ENCODE data around the gene BEST1.

The BEST1 gene

DNA sequence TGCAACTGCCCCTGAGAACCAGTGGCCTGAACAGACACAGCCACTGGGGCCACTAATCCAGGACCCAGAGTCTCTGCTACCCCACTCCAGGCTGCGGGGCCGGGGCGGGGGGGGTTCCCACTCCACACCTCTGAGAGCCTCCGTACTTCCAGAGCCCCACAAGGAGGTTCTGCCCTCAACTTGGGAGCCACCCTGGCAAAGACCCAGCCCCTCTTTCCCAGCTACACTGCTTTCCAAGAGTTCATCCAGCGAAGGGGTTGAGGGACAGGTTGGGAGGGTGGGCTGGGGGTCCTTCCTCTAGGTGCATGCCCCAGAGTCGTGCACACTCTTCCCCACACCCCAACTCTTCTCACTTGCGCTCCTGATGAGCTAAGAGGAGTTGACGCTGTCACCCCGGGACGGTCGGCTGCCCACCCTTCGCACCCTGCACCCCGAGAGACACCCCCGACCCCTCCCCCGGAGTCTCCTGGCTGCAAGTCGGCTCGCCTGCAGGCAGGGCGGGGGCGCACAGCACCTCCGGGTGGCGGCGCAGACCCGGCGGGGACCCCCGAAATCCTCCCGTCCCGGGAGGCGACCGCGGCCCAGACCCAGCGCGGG, 33.3 kb upstream of the BEST1 start:
- no peak for DNase-seq

DNA sequence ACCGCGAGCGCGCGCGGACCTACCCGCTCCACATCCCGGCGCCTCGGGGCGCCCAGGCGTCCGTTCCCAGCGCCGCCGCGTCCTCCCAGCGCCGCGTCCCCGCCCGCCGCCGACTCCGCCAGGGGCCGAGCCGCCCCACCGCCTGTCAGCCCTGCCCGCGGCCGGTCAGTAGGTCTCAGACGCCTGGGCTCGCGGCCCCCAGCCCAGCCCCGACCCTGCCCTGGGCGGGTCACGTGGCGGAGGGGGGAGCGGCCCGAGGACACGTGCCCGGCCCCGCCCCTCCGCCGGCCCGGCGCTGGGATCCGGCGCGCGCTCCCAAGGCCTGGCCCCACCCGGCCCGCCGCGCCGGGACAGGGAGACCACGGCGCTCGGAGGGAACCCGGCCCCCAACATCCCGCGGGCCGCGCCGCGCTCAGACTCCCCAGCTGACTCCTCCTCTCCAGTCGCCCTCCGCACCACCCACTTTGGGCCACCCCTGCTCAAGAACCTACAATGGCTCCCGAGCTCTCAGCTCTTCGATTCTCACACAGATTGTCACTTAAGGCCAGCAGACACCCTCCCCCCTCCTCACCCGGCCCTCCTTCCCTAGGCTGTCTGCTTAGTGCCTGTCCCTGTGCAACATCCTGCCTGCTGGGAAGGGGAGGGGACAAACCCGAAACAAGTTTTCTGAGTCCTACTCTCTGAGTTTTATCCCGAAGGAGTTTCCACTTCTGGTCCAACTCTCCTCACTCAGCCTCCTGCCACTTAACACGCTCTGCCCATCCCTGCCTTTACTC, 32.6 kb upstream of the BEST1 start, which contains the start of gene RAB3IL1:
Gene RAB3IL1, minus strand, starts transcription at position 233 of the 776 bp plus-strand sequence. Its CDS starts 199 bp downstream, at position 34.
- no peak for DNase-seq

- DNase-seq: no peak
Measured at GRCh38 chr11:61918251-61918937, 31.8 kb upstream of the BEST1 start.

DNA sequence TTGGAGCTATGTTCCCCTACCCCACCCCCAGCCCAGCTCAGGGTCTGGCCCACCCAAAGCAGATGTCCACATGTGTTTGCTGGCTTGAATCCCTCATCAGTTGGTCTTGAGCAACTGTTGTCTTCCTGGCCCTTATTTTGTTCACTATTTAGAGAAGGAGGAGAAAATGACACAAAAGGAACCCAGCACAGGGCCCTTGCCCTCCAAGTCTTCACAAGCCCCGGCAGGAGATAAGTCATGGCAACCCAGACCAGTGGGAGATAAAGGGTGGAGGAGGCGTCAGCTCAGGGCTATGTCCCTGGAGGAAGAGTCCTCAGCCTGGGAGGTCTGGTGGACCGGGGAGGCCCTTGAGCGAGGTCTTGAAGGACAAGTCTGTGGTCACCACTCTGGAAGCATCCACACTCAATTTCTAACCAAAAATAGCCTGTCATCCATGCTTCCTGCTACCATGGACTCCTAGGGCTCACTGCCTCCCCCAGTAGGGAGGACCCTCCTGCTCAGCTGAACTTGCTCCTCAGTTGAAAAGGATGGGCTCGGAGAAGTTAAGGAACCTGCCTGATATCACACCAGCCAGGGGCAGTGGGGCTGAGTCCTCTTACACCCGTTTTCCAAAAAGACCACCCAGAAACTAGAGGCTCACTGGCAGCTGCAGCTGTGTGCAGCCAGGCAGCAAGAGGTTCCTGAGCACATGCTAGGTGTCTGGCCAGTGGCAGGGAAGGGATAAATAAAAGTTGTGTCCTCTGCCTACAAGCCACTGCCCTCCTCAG, 31.0 kb upstream of the BEST1 start:
- DNase-seq: no peak

GRCh38 chr11:61919705-61920631, 30.2 kb upstream of the BEST1 start:
- no peak for DNase-seq

DNA sequence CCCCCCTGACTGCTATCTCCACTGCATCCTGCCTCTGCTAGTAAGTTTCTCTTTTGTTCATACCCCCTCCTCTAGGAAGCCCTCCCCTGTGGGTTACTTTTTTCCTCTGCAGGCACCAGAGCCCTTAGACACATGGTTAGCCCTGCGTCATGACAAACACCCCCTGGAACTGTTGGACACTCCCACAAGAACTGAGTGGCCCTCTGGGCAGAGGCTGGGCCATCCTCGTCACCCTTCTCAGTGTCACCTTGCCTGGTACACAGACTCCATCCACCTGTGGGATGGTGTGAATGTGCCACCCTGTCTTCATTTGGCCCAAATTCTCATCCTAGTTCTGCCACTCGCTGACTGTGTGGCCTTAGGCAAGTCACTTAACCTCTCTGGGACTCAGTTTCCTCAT, 28.7 kb upstream of the BEST1 start:
- no peak for DNase-seq

DNA sequence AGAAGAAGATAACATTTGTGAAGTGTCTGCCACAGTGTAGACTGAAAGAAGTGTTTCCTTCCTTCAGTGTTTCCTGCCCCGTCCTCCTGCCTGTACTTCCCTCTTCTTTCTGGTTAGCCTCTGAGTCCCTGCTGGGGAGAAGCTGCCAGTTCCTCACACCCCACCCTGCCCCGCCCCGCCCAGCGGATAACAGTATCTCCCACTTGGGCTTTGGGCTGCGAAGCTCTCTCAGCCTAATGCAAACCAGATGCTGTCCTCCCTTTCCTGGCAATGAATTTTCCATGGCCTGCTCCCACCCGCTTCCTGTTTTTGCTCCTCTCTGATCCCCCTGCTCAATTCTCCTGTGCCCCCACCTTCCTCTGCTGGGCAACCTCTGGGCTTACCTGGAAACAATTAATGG, 27.6 kb upstream of the BEST1 start:
- no peak for DNase-seq

DNA sequence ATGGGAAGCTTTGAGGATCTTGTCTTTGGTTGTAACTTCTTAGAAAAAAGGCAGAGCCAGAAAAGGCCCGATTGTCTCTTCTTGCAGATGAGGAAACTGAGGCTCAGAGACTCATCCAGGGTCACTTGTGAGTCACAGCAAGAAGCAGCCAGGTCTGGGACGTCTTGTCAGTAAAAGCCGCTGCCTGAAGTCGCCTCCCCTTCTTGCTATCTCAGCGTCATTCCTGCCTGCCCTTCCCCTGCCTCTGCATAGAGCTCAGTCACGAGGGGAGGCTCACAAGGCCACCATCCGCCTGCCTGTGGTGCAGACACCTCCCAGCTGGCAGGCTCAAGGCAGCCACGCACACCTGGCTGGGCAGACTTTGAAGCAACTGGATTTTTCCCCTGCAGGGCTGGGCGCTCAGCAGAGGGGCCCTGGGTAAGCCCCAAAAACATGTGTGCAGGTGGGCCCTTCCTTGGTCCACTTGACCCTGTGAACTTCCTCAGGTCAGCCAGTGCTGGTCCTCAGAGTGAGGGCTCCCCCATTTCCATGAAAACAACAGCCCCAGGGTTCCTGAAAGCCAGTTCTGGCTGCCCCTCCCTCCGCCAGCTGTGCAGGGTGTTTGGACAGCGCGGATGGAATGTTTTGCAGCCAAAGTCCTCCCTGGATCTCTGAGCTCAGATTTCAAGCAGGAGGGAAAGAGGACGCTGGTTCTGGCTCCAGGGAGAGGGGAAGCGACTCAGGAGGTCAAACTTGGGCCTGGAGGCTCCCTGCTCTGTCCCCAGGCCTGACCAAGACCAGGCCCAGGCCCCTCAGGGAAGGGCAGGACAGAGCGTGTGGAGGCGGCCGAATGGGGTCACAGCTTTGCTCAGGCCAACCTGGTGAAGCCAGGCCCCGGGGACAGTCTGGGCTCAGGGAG, 26.7 kb upstream of the BEST1 start:
- DNase-seq: no peak

GRCh38 chr11:61924064-61924455, 26.1 kb upstream of the BEST1 start:
- no peak for DNase-seq

- no peak for DNase-seq
Measured at GRCh38 chr11:61925736-61926135, 24.4 kb upstream of the BEST1 start.

- DNase-seq: no peak
Measured at GRCh38 chr11:61926235-61926634, 23.9 kb upstream of the BEST1 start.

DNA sequence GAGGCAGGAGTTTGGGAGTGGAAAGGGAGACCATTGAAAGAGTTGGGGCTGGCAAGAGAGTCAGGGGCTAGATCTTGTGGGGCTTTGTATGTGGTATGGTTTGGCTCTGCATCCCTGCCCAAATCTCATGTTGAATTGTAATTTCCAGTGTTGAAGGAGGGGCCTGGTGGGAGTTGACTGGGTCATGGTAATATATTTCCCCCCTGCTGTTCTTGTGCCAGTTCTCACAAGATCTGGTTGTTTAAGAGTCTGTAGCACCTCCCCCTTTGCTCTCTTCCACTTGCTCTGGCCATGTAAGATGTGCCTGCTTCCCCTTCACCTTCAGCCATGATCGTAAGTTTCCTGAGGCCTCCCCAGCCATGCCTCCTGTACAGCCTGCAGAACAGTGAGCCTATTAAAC, 22.6 kb upstream of the BEST1 start:
- DNase-seq: no peak

DNA sequence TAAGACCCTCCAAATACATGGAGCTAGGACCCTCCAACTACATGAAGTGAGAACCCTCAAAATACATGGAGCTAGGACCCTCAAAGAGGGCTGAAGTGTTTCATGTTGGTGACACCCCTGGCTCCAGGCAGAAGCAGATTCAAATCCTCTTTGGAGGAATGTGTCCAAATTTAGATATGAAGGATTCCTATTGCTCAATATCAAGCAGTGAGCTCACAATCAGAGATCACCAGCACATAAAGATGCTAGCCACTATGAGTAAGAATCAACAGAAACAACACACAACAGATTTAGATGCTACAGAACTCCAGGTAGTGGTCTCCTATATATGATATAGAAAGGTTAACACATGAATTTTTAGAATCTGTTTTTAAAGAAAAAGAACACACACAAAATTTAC, 21.5 kb upstream of the BEST1 start:
- DNase-seq: no peak

DNA sequence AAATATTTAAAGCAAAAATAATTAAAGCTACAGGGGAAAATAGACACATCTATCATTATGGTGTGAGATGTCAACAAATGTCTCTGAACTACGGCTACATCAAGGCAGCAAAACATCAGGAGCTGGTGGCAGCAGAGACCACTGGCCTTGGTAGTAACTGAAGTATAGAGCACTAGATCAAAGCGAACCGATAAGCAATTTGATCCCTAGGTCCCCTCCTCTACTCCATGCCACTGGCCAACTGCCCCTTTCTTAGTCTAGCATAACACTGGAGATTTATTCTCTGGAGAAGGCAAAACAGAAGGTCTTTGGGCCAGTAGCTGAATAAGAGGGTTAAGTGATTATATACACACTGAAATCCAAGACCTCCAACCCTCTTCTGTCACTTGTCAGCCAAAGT, 19.2 kb upstream of the BEST1 start:
- no peak for DNase-seq

DNA sequence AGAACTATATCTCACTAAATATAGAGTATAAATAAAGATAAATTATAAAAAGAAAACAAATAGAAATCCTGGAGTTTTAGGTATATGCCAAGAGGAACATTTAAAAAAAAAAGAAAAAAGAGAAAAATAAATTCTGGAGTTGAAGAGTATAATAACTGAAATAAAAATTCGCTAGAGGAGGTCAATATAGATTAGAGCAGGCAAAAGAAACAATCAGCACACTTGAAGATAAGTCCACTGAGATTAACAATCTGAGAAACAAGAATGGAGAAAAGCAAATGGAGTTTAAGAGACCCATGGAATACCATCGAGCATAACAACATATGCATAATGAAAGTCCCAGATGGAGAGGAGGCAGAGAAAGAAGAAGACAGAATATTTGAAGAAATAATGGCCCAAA, 14.3 kb upstream of the BEST1 start:
- no peak for DNase-seq

DNA sequence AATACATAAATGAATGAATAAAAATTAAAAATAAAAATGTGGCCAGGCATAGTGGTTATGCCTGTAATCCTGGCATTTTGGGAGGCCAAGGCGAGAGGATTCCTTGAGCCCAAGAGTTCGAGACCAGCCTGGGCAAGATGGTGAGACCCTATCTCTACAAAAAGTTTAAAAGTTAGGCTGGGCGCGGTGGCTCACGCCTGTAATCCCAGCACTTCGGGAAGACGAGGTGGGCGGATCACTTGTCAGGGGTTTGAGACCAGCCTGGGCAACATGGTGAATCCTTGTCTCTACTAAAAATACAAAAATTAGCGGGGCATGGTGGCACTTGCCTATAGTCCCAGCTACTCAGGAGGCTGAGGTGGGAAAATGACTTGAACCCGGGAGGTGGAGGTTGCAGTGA, 9.7 kb upstream of the BEST1 start:
- DNase-seq: no peak

DNA sequence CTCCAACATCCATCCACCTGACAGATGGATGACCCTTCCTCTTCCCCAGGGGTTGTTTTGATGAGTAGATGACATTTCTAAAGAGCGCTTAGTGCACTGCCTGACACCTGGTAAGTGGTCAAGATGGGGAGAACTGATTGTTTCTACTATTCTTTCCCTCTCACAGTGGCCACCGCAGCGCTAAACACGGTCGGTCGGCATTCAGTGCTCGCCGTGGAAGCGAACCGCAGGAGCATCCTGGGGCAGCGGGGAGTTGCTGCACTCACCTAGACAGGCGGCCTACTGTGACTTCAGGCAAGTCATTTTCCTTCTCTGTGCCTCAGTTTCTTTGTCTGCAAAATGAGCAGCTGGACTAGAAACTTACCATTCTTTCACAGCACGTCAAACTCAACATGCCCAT, 5.0 kb upstream of the BEST1 start:
- no peak for DNase-seq

DNA sequence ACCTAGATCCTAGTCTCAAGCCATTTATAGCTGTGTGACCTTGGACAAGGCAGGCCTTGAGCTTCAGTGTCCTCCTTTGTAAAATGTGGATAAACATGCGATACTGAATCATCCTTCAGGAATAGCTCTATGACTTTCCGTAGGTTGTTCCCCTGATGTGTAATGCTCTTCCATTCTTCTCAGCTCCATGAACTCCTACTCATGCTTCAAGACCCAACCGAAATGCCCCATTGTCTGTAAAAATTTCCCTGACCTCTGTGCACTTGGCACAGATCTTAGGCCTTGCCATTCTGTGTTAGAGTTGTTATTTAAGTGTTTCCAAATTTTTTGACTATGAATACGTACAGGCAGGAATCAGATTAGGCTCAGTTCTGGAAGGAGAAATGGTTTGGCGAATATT, 3.3 kb upstream of the BEST1 start:
- no peak for DNase-seq

DNA sequence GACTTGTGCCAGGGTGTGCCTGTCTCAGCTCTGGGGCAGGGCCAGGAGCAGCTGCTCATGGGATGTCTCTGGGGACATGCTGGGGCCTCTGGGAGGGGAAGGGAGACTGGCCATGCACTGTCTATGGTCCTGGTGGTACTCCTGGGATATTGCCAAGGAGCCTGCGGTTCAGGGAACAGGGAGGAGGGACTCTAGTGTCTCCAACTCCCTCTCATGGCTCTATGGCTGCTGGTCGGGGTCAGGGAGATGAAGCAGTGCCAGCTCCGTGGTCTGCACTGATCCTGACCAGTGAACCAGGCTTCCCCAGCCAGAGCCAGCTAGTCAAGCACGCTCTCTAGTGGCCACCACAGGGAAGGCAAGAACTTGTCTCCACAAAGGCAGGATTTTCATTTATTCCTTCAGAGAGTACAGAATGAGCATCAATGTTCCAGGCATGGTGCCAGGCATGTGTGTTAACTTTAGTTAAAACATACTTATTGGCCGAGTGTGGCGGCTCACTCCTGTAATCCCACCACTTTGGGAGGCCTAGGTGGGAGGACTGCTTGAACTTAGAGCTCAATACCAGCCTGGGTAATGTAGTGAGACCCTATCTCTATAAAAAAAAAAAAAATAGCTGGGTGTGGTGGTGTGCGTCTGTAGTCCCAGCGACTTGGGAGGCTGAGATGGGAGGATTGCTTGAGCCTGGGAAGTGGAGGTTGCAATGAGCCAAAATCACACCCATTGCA, 2.5 kb upstream of the BEST1 start:
- DNase-seq: peak; percentile 42

GRCh38 chr11:61948505-61948904, 1.6 kb upstream of the BEST1 start:
- DNase-seq: no peak
